Measurements from ENCODE around the gene HEATR1.

- no peak for TF ChIP-seq EZH2 (IDR thresholded peaks at IDR 0.05; ENCODE audit: low read length, unreplicated experiment)
- no peak for TF ChIP-seq CTCF (conservative IDR thresholded peaks at IDR 0.05; ENCODE audit: low read depth, low read length)
- no peak for TF ChIP-seq EZH2phosphoT487 (IDR thresholded peaks at IDR 0.05; ENCODE audit: borderline replicate concordance, low read length)
Measured at GRCh38 chr1:236568285-236568894, 35.9 kb downstream of the HEATR1 start.

Data from PC-3 (cell line).